GDM1 (cell line): ENCODE data around the gene SEMA3A.
"Not testable (repeated sequence)": the region's sequence is repeated elsewhere in the genome, so short reads cannot be mapped to it uniquely, and the experiment has no call there.

ENCODE experiments used
- DNase-seq: peaks from one replicate; lab custom pipeline; 2025; lab: John Stamatoyannopoulos, UW

Gene SEMA3A

DNA sequence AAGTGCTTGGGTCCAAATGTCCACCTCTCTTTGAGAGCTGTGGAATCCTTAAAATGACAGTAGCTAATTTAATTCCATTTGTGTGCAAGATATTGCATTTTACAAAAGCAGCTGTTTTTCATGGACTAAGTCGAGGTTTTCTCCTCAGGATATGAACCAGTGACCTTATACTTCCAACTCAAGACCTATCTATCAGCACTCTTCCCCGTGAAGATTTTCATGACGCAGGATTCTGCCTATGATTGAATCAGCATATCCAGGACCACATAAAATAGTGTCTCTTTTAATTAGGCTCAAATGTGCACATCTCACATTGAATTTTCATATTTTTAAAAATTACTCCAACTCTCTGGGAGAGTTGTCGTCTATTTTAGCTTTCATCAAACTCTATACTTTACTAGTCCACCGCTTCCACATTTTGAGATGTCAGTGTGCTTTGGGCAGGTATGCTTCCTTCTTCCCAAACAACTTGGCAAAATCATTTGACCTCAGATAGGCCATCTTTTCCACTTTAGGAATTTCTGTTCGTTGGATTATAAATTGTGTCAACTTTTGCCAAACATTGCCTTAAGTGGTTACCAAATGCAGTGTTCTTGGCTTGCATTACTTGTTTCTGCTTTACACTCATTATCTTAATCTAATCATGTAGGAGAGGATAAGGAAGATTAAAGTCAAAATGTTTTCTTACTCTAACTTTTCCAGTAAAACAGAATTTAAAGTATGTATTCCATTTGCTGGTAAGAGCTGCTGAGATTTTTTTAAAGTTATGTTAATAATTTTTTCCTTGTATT, 39.4 kb downstream of the SEMA3A start:
- DNase-seq, result no peak

DNA sequence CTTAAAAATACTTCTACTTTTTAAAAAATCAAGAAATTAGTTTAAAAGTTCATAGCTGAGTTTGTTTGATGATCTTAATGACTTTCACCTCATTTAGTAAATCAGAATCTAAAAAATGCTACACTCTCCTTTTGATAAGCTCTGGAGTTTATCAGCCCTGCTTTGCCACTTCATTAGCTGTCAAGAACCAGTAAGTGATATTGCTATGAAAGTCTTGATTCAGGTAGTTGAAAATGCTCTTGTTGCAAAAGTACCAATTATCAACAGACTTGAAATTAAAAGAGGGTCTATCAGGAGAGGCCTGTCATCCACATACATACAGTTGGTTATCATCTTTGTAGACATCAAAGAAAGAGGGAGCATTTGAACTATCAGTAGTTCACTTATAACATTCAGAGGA, 41.6 kb downstream of the SEMA3A start:
- DNase-seq, result no peak

DNA sequence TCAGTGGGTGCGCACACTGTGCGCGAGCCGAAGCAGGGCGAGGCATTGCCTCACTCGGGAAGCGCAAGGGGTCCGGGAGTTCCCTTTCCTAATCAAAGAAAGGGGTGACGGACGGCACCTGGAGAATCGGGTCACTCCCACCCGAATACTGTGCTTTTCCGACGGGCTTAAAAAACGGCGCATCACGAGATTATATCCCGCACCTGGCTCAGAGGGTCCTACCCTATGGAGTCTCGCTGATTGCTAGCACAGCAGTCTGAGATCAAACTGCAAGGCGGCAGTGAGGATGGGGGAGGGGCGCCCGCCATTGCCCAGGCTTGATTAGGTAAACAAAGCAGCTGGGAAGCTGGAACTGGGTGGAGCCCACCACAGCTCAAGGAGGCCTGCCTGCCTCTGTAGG, 44.2 kb downstream of the SEMA3A start:
- not testable (repeated sequence) for DNase-seq

DNA sequence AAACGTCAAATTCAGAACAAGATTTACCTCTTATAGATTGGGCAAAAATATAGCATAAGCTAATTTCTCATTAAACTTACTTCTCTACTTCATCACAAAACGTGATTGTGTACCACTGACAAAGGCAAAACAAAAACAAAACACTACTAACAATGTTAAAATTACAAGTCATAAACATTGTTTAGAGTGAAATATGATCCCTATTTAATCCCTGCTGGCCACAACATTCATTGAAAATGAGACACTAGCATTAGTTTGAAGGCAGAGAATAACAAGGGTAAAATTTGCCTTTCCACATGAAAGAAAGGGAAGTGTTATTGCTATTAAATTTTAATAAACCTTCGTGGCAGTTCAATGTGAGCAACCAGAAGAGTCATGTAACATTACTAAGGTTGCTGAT, 45.0 kb downstream of the SEMA3A start:
- no peak for DNase-seq

DNA sequence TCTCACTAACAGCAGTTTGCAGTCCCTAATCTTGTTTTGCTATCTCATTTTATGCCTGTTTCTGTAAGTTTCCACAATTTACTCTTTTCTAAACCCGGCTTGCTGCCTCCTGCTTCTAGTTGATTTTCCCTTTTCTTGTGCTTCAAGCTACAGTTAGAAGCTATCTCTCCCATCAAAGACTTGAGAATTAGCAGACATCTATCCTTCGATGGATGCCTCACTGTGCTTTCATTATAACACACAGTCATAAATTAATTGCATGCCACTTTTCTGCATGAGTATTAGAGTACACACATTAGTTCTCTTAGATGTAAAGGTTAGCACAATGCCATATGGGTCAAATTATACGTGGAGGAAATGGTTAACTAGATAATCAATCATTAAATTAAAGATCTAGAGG, 48.7 kb downstream of the SEMA3A start:
- no peak for DNase-seq

DNA sequence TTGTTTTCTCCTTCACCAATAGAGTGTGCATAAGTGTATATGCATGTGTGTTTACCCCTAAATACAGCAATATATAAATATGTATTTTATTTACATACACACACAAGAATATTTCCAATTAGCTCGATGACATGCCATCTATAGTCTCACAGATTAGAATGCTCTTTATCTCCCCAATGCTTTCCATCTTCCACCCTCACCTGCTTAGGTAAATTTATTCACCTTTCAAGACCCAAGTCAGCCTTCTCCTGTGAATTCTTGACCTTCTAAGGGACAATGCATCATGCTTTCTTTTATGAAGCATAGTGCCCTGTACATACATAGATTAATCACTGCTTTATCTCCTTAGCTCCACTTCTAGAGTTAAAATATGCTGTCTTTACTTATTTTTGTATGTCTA, 49.7 kb downstream of the SEMA3A start:
- no peak for DNase-seq

DNA sequence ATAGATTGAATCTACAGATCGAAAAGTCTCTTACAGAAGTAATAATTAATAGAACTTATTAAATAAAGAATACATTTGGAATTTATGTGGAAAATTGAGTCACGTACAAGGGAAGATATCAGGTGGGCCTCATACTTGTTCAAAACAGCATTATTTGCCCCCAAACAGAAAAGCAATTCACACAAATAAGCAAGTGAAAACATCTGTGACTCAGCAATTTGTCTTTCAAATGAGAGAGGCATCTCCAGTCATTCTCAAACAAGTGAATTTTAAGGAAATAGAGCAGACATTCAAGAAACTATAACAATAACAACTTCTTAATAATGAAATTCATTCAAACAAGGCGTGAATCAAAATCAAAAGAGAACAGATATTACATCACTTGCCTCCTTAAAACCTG, 50.1 kb downstream of the SEMA3A start:
- DNase-seq, result no peak

DNA sequence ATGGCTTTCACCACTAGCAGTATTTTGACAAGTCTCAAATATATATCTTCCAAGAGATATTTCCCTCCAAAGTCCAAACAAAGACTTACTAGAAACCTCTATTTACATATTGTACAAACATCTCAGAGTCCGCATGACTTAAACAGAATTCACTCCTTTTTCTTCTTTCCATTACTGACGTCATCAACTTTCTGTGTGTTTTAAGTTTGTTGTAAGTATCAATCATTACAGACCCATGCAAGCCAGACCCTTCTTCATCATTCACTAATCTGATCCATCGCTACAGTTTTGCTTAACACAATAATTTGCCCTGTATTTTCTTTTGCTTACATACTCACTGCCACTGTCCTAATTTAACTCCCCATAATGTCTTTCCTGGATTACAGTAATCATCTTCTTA, 51.9 kb downstream of the SEMA3A start:
- DNase-seq, result no peak

DNA sequence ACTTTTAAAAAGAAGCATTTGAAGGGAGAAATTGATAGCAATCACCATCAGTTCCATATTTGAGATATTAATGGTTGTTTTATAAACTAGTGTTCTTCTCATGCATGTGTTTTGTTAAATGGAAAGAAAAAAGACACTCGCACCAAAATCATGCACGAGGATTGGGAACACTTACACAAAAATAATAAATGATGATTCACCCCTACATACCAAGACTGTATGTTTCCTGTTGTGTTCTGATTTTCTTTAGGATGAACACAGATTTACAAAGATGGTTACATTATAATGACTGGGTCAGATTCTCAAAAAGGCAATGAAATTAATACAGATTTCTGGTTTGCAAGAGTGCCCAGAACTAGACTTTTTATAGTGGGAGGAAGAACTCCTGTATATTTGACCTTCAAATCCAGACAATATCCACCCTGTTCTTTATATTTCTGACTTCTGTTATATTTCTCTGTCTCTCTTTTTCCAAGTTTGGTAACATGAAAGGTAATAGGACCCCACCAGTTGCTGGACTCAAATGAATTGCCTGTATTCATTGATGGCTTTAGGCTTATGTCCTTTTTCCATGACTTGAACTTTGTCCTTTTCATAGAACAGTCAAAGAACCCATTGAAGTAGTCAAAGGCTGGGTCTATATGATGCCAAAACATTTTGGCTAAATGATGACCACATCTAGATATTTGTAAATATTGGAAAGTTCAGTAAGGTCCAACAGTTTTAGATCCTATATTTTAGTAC, 54.4 kb downstream of the SEMA3A start:
- no peak for DNase-seq

DNA sequence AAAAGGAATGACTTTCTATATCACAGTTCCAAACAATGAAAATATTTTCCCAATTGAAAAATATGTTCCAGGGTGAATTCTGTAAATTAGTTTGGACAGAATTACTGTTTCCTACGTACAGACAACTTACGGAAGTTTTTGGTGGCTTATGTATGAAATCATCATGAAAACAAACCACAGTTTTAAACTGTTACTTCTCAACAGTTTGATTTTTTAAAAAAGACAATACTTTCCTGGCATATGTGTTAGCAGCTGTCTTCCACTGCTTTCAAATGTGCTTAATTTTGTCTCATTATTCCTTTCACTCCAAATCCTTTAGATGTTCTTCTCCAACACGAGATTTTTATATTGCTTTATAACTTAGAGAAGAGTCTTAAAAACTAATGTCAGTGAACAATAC, 56.2 kb downstream of the SEMA3A start:
- DNase-seq, result no peak

DNA sequence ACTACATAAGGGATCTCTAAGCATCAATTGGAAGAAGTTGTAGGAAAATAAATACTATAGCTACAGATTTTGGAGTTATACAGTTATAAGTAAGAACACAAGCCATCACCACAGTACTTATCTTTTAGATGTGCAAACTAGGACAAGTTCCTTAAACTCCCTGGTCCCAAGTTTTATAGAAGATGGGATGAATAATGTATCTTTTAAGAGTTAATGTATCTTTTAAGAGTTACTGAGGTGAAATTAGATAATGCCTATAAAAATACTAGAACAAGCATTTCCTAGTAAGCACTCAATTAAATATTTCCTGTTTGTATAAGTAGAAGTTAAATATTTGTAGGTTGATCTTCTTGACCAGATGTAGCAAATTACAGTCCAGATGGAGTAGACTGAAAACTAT, 56.8 kb downstream of the SEMA3A start:
- DNase-seq, result no peak

DNA sequence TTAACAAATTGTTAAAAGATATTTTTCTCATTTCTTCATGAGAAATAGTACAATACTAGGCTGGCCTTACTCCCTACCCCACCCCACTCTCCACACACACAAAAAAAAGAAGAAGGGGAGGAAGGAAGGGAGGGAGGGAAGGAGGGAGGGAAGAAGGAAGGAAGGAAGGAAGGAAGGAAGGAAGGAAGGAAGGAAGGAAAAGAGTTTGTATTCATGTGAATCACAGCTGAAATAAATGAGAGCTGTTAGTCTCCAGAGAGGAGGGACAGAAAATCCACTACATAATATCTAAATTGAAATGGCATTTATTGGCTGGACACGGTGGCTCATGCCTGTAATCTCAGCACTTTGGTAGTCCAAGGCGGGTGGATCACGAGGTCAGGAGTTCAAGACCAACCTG, 57.8 kb downstream of the SEMA3A start:
- DNase-seq, result no peak

DNA sequence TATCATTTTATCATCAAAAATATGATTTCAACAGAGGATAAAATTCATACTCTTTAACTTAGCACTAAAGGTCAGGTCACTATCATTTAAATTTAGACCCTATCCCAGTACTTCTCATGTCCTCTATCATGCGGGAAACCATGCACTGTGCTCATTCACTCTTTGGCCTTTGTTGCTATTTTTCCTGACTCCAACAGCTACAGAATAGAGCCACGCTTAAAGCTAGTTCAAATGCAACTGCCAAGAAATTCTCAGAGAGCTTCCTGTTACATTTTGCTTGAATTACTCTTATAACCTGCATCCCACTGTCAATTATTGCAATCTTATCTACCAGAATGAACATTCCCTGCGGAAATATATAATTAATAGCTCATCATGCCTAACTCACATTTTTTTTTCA, 58.3 kb downstream of the SEMA3A start:
- no peak for DNase-seq

DNA sequence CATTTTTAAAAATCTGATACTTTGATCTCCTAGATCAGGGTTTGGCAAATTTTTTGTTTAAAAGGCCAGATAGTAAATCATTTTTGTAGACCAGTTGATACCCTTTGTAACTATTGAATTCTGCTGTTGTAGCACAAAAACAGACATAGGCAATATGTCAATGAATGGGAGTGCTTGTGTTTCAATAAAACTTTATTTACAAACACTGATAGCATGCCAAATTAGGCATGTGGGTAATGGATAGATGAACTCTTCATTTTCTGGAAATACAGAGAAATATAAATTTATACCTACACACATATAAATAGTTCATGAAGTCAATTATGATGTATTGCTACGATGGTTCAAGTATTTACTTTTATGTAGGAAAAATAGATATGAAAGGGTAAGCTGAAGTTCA, 60.4 kb downstream of the SEMA3A start:
- no peak for DNase-seq

DNA sequence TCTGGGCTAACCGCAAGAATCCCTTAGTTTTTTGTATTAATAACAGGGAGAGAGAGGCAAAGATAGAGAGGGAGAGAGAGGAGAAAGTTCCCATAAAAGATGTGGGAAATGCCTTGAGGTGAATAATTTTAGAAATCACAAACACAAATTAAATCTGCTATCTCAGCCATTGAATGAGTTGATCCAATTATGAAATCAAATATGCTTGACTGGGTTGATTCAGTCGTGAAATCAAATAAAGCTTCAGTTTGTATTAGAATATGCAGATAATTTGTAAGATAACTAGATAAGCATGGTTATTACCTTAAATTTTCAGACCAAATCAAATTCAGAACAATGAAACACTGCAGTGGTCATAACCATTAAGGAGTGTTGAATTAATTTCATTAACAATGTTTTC, 68.9 kb downstream of the SEMA3A start:
- DNase-seq, result no peak

DNA sequence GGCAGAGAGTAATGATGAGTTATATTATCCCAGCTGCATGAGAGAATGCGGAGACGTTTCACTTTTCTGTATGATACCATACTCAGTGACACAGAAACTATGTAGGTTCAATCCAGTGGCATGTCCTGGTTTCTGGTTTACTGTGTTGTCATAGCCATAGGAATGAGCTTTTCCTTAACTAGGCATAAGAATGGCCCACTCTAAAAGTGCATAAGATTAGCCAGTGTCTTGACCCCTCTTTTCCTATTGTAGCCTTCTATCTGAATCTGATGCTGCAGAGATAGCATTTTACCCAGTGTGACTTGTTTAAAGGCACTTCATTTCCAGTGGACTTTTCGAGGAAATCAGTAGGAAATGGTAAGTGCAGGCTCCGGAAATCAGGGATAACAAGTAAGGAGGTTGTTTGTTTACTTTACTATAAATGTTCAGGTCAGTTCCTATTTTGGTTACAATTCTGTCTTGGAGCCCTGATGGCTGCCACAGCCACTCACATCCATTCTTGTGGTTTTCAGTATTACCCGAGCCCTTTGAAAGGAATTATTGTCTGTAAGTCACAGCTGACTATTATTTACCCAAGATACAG, 70.5 kb downstream of the SEMA3A start:
- no peak for DNase-seq

DNA sequence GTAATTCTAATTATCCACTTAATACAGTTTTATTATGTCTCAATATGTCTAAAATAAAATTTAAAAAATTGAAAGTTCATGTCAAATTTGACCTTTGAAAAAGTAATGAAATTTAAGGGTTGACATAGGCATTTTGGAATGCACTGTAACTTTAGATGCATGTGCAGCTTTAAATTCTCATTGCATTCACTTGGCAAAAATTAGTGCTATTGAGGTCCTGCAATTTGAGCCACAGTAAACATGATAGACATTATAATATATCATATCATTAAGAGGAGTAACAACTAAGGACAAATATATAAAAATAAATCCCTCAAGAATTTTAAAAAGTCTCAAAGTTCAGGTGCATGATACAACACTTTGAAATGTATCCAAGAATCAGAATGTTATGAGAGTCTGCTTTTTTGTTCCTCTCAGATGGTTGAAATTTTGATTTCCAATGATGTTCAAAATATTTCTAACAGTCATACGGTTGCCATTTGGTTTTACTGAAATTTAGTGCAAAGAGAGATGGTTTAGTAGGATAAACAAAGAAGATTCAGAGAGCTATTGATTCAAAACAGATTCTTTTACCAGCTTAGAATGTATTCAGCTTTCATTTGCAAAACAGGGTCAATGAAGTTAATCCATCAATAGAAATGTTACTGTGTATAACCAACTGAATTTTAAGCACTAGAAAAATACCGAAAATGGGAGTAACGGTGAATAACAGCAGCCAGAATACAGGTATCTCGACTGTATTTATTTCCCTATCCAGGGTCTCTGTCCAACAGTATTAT, 71.8 kb downstream of the SEMA3A start:
- no peak for DNase-seq

DNA sequence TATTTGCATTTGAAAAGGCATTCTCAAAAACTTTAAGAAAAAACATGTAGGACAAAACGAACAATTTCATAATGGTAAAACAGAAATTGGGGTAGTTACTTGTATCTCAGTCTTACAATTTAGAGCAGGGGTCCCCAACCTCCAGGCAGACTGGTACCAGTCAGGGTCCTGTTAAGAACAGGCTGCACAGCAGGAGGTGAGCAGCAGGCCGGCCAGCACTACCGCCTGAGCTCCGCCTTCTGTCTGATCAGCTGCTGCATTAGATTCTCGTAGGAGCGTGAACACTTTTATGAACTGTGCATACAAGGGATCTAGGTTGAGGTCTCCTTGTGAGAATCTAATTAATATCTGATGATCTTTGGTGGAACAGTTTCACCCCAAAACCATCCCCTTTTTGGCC, 77.3 kb downstream of the SEMA3A start:
- no peak for DNase-seq

DNA sequence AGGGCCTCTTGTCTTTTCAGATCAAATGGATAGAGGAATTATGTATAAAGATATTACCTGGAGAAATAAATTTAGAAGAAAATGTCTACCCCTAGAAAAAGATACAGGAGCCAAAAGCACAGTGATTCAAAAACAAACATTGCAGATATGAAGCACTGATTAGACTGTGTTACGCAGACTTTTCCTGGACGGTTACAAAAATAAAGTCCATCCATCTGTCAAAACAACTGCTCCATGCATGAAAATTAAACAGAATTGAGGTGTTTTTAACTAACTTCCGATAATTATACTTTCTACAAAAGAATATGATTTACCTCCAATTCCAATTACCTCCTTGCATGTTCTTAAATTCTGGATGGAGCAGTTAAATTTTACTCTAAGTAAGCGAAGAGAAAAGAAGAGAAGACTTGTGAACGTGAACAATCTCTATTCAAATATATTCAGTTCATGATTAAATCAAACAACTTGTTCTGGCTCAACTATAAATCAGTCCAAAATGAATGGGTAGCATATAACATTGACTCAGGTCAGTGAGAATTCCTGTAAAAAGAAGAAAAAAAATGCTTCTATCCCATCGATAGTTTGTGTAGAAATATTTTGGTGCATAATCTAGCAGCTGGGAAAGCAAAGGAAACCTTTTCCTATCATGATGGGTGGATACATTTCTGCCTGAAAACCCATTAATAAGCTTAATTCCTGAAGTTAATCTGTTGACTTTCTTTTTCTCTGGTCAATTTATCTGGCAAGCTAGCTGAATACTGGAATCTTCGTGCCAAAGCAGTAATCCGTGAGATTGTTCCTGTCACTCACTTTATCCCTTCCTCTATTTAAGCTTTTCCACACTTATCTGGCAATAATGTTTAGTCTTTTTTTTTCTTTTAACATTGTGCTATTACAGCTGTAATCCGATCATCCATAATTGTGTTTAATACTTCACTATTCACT, 80.4 kb downstream of the SEMA3A start:
- no peak for DNase-seq

DNA sequence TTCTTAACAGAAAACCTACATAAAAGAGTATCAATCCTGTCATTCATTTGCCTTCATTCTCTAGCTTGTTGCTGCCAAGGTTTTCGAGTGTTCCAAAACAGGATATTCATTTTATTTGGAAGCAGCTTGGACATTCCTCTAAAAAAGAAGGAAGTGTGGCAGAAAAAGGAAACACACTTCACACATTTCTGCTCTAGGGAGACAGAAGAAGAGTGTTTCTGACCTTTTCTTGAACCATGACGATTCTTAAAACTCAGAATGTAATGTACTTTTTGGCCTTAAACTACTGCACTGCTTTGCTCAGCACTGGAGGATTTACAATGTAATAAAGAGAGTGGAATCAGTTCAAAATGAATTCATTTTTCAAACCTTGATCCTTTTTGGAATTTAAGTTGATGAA, 81.3 kb downstream of the SEMA3A start:
- no peak for DNase-seq

DNA sequence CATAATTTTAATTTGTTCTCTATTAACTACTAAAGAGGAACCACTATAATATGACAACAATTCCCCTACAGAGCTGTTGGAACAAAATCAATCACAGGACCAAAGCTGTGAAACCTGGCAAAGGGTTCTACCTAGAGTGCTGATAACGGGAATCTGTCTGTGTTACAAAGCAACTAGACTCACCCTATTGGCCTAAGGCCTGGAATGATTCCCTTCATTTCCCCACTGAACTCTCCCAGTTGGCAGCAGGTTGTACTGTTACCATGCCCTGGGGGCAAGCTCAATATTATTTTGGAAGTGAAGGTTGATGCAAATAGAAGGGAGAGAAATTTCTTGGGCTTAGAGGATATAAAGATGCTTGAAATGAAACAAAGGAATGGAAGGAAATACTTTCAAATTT, 81.8 kb downstream of the SEMA3A start:
- no peak for DNase-seq
